HT-29 (cell line): ENCODE measurements around the gene TBX1. TPM values are rescaled to one million over a fixed set of nuclear protein-coding genes. Genes with fewer than 3 reads are reported as not detected.

Experiments used
- DNase-seq: peaks from one replicate; pipeline ENCODE4 v3.0.0-alpha.2; 2015; ENCODE audit warnings: low spot score
- total RNA-seq: library from RNA; depleted of rRNA; stranded (reverse); fragments of >200 nt; shearing (Covaris generic); gene quantifications from 2 replicates; pipeline ENCODE4 v1.2.3, GENCODE V29; 2014

TBX1 gene
- total RNA-seq, 1 experiment from 2014 or later: not detected

- no peak for DNase-seq
These were observed 8.9 kb upstream of the TBX1 start for GRCh38 chr22:19751497-19752245.

DNA sequence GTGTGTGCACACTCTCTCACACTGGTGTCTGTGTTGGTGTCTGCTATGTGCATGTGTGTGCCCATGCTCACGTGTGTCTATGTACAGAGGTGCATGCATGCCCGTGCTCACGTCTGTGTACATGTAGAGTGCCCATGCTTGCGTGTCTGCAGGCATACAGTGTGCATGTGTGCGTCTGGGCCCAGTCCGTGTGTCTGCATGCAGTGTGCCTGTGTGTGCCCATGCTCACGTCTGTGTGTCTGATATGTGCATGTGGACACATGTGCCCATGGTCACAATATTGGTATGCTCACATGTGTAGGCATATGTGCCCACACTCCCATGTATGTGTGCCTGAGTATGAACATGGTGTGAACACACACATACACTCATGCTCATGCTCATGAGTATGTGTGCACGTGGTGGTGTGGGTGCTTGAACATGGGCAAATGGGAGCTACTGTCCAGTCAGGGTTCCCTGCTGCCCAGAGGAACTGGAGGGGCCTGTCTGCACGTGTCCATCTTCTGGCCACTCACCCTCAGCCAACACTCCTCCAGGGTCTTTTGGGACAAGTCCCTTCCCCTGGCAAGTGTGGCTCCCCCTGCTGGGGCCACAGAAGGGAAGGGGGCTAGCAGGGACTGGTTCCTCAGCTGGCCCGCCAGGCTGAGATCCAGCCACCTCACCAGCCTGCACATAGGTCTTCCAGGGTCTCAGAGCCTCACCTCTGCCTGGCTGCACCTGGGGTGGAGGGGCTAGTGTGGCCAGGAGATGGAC lies 7.3 kb upstream of the TBX1 start:
- DNase-seq: no peak

DNA sequence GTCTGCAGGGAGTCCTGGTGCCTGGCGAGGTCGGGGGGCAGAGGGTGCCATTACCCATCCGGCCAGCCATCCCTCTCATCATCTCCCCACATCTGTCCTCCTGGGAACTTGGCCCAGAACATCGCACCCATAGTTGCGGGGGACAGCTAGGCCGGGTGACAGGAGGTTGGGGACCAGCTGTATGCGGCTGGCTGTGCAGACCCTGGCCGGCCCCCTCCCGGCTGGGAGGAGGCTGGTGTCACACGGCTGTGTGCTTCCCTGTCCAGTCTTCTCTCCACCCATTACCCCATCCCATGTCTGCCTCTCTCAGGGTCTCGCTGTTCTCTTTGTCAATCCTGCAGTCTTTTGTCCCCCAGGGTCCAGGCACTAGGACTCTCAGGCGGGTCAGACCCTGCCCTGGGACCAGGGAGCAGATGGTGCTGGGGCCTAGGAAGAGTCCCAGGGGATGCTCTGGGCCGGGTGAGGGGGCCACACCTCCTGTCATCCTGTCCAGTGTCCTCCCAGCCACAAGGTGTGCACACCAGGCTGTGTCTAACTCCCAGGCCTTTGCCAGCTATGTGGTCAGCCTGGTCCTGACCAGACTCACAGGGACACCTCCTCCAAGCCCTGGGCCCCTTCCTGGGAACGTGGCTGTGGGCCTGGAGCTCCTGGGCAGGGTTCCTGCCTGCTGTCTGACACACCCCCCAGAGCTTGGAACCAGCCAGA lies 6.4 kb upstream of the TBX1 start:
- no peak for DNase-seq

GRCh38 chr22:19754701-19755144 lies 5.9 kb upstream of the TBX1 start:
- DNase-seq: no peak

GRCh38 chr22:19755145-19755710 lies 5.3 kb upstream of the TBX1 start:
- DNase-seq: no peak

DNA sequence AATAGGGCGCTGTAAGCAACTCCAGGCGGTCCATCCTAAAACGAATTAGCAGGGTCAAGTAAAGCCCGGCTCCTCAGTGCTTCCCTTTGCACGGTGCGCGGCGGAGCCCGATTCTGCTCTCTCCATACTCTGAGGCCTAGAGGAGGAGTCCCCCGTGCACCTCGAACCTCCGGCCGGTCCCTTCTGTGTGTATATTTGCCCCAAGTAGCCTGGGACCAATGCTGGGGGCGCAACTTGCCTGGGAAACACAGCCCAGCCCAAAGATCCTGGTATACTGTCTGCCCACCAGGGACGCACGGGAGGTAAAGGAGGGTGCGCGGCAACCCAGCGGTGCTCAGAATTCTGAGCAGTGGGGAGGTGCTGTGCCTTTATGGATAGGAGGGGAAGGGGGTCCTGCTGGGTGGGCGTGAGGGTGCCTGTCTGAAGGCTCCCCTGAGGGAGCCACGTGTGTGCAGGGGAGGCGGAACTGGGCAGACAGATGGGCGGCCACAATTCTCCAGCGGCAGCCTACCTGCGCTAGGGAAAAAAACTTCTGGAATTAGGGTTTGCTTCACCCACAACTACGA lies 4.8 kb upstream of the TBX1 start:
- DNase-seq: no peak

DNA sequence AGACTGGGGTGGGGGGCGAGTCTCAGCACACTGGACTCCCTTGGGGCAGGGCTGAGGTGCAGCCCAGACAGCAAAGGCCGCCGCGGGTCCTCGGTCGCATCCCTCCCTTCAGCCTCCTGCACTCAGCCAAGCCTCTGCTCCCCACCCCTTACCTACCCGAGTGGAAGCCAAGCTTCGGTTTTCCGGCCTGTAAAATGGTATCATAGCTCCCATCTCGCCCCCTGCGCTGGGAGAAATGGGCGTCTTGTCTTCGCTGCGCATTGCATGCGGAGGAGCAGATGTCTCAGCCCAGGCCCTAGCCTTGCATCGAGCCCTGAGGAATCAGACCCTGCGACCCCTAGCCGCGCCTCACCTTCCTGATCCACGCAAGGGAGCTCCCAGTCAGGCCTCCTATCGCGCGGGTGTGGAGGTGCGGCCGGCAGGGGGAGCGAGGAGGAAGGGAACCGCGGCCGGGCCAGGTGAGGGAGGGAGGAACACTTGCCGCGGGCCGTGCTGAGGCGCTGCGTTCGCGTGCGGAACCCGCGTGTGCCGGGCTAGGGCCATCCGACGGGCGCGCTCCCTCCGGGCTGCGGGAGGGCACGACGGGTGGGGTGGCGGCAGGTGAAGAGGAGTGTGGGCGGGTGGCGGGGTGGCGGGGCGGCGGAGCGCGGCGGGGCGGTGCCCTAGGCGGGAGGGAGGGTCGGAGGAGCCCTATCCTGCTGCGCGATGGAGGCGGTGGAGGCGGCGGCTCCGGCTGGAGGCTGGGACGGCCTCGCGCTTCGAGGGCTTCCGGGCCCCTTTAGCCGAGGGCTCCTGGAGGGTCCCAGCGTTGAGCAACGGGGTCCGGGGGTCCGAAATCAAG lies 4.1 kb upstream of the TBX1 start:
- DNase-seq: peak; percentile 90

GRCh38 chr22:19757140-19757984 lies 3.2 kb upstream of the TBX1 start:
- no peak for DNase-seq

DNA sequence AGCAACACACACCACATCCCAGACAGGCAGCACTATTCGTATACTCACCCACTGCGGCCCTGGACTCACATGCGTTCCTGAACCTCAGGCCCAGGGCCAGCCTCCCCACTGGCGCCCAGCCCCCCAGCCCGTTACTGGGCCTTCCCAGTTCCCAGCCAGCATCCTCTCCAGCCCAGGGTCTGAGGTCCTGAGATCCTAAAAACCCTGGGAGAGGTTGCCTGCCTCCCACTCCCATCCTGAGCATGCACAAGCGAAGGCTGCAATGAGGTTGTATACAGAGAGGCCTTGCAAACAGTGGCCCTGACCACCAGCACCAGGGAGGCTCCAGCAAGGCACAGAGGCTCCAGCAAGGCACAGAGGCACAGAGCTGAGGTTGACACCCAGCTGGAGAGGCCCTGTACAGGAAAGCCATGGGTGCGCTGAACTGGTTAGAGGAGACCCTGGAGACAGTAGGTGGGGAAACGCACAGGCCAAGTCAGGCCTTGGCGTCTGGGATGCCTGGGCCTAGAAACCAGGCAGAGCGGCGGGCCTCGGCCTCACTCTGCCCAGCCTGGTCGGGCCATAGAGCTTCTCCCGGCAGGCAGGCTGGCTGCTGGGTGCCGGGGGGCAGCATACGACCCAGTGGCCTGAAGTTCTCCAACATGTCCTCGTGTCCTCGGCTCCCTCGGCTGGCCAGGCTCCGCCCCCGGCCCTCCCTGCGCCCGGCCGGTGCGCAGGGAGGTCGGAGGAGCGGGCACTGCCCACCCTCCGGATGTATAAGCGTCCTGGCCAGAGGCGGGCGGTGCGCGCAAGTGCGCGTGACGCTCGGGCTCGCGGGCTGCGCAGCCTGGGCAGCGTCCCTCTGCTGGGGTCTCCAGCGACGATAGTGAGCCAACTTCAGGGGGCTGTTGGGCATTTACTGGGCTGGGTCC lies 2.3 kb upstream of the TBX1 start:
- no peak for DNase-seq

DNA sequence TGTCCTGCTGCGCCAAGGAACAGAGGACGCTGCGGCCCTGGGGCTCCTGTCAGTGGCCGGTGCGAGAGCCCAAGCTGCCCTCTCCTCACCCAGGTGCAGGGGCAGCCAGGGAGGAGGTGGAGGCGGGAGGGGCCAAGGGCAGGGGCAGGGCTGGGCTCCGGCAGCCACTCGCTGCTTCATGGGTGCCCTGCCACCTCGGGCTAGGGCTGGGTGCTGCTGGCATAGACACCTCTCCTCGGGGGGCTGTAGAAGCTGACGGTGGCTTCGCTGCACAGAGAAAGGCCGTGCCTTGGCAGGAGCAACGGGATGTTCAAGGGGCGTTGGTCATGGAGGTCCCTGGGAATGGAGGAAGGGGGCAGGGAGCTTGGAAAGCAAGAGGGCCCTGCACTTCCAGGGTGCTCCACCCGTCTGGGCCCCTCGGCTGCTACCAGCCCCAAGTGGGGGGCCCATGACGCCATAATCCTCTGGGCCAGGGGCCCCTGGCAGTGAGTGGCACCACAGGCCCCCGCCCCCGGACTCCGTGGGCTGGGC lies 1.6 kb upstream of the TBX1 start:
- DNase-seq: no peak

DNA sequence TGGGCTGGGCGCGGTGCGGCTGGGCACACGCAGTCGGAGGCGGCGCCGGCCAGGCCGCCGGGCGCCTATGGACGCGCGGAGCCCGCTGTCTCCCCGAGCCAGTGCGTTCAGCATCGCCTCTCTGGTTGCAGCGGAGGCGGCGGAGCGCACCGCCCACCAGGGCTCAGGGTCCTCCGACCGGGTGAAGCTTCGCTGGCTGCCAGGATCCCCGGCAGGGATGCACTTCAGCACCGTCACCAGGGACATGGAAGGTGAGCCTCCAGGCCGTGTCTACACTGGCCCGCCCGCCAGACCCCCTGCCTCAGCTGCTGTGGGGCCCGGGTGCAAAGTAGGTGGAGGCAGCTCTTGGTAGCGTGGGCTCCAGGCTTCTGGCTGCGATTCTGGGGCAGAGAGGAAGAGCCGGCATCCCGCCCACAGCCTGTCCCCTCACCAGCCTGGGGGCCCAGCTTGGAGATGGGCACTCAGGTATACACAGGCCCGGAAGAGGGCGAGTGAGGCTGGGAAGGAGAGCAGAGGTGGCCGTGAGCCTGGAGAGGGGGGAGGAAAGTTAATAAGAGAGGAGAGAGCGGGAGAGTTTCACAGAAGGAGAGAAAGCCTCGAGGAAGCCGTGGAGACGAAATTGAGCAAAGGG lies 1.0 kb upstream of the TBX1 start:
- no peak for DNase-seq

- DNase-seq: no peak
These were observed 560 bp downstream of the TBX1 start for GRCh38 chr22:19760951-19761724.

DNA sequence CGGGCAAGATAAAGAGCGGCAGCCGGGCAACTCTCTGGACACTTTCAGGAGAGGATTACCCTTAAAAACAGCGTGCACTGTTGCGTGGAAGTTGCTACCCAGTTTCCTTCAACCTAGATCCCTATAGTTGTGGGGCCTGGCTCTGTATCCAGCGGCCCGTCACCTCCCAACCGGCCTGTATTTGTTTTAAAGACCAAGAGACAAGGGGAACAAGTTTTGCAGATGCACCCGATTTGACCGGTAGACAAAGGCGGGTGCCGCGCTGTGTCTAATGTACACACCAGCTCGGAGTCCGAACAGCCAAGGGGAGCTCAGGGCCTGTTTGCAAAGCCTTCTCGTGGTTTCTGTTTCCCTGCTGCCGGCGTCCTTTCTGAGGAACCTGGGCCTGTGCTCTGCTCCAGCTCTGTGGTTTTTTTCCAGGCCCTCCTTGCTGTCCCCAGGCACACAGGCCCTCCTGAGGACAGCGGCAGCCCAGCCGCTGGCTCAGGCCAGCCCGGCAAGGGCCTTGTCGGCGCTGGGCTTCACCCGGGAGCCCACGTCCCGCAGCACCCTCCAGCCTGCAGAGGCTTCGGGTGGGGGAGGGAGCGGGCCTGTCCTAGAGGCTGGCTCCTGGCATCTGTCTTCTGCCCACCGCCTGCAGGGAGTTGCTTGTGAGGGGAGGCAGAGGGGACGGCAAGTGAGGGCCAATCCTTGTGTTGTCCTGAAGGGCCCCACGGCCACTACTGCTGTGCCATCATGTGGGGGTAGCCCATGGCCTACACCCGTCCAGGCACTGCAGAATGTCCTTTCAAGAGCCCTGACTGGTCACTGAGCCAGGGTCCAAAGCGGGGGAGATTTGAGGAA lies 1.4 kb downstream of the TBX1 start:
- DNase-seq: no peak

- DNase-seq: no peak
These were observed 2.2 kb downstream of the TBX1 start for GRCh38 chr22:19762568-19763457.
